ENCODE measurements around the gene FDCSP. TPM values are rescaled to one million over a fixed set of nuclear protein-coding genes. Genes with fewer than 3 reads are reported as not detected.
"Not testable (repeated sequence)": the region's sequence is repeated elsewhere in the genome, so short reads cannot be mapped to it uniquely, and the experiment has no call there.

Gene FDCSP
- total RNA-seq, 1 donor from 2014 or later = not detected

DNA sequence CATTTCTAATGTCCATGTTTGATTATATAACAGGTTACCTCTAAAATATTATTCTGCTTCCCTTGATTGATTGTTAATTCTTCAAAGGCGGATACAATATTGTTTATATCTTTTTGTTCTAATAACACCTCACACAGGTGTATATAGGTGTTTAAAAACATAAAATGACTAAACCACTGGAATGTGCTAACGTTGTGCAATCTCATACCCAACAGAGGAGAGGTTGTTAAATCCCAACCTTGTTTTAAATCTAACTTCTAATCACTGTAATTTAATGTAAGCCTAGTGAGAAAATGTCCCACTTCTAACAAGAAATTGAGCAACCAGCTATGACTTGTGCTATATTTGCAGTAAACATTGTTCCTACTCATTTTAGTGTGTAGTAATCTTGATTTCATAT, 29.1 kb upstream of the FDCSP start:
- H3K27ac Mint-ChIP-seq = no peak overlapping the region
- H3K36me3 Mint-ChIP-seq (ENCODE audit: low read depth) = no peaks in the 10 kb centered on the region
- no peak for DNase-seq (ENCODE audit: low spot score)
- intact Hi-C loops (cut with micrococcal nuclease) = no loop called here
- H3K4me3 Mint-ChIP-seq (ENCODE audit: low read depth) = no peak overlapping the region
- no peaks in the 10 kb centered on the region for H3K27me3 Mint-ChIP-seq (ENCODE audit: low read depth)
- no peaks in the 10 kb centered on the region for H3K4me1 Mint-ChIP-seq (ENCODE audit: low read depth)
- no peaks in the 10 kb centered on the region for H3K9me3 Mint-ChIP-seq

DNA sequence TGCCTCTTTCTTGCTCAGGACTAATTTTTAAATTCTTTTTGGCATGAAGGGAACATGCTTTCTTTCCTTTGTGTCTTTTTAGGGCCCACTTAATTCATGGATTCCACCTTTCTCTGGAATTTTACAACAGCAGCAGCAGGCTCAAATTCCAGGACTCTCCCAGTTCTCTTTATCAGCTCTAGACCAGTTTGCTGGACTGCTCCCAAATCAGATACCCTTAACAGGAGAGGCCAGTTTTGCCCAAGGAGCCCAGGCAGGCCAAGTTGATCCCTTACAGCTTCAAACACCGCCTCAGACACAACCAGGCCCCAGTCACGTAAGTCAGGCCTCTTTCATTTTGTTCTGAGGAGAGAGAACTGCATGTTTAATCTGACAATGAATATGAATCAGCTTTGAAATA, 28.1 kb upstream of the FDCSP start:
- Mint-ChIP-seq H3K9me3 (no peaks in the 10 kb centered on the region), H3K4me1 (ENCODE audit: low read depth) (no peaks in the 10 kb centered on the region), H3K36me3 (ENCODE audit: low read depth) (no peaks in the 10 kb centered on the region), H3K4me3 (ENCODE audit: low read depth) (no peak overlapping the region), H3K27ac (no peak overlapping the region), H3K27me3 (ENCODE audit: low read depth) (no peaks in the 10 kb centered on the region)
- no peak for DNase-seq (ENCODE audit: low spot score)
- intact Hi-C loops (cut with micrococcal nuclease) = no loop called here

DNA sequence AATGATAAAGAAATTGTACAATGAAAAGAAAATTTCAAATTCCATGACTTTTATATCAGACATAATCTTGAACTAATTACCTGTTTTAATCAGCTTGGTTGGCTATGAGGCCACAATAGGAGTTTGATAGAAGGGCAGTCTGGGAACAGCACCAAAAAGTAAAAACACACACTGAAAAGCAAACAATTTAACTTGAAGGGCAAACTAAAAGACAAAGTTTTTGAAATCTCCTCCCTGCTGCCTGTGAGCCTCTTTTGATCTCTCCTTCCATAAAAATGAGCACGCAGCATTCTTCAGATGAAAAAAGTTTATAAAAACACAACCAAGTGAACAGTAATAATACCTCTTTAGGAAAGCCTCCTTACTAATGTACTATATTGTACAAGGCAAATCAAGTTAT, 22.3 kb upstream of the FDCSP start:
- Mint-ChIP-seq H3K9me3 (no peaks in the 10 kb centered on the region), H3K4me1 (ENCODE audit: low read depth) (no peaks in the 10 kb centered on the region), H3K36me3 (ENCODE audit: low read depth) (no peaks in the 10 kb centered on the region), H3K27ac (no peak overlapping the region), H3K4me3 (ENCODE audit: low read depth) (no peak overlapping the region), H3K27me3 (ENCODE audit: low read depth) (no peaks in the 10 kb centered on the region)
- intact Hi-C loops (cut with micrococcal nuclease) = no loop called here
- DNase-seq (ENCODE audit: low spot score) = no peak

DNA sequence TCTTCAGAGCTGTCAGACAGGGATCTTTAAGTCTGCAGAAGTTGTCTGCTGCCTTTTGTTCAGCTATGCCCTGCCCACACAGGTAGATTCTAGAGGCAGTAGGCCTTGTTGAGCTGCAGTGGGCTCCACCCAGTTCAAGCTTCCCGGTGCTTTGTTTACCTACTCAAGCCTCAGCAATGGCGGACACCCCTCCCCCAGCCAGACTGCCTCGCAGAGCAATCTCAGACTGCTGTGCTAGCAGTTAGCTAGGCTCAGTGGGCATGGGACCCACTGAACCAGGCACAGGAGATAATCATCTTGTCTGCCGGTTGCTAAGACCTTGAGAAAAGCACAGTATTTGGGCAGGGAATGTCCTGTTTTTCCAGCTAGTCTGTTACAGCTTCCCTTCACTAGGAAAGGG, 13.2 kb upstream of the FDCSP start:
- H3K4me1 Mint-ChIP-seq (ENCODE audit: low read depth); H3K27me3 Mint-ChIP-seq (ENCODE audit: low read depth); H3K4me3 Mint-ChIP-seq (ENCODE audit: low read depth); intact Hi-C loops (cut with micrococcal nuclease); H3K27ac Mint-ChIP-seq; H3K36me3 Mint-ChIP-seq (ENCODE audit: low read depth); DNase-seq (ENCODE audit: low spot score); H3K9me3 Mint-ChIP-seq: not testable (repeated sequence)

DNA sequence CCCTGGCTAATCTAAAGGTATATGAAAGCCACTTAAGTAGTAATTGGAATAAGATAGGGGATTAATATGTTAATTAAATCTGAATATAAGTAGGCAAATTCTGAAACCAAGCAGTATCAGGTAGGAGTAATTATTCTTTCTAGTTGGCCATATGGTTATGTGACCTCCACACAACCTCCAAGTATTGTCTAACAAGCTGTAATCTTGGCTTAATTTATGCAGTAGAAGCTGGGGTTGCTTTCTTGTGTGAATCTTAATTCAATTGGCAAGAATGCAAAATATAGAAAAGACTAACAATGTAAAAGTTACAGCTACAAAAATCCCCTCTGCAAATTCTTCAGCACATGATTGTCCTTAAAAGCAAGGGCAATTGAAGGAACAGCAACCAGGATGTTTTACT, 9.8 kb upstream of the FDCSP start:
- H3K27me3 Mint-ChIP-seq (ENCODE audit: low read depth); H3K4me1 Mint-ChIP-seq (ENCODE audit: low read depth); H3K4me3 Mint-ChIP-seq (ENCODE audit: low read depth); H3K9me3 Mint-ChIP-seq; H3K36me3 Mint-ChIP-seq (ENCODE audit: low read depth); DNase-seq (ENCODE audit: low spot score); intact Hi-C loops (cut with micrococcal nuclease); H3K27ac Mint-ChIP-seq: not testable (repeated sequence)

DNA sequence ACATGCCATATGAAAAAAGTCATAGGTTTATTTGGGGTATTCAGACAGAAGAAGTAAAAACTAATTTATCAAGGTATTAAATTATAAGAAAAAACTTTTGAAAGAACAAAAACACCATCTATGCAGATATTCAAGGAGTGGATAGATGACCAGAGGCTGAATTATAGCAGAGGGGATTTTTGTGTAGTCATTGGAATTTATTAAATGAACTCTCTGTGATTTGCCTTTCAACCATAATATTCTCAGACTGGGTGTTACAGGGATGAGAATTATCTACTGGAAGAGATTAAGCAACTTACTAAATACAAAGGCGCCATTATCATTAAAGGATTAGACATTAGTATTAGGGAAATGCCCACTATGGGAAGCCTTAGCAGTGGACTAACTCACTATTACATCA, 9.4 kb upstream of the FDCSP start:
- DNase-seq (ENCODE audit: low spot score); H3K27ac Mint-ChIP-seq; H3K27me3 Mint-ChIP-seq (ENCODE audit: low read depth); intact Hi-C loops (cut with micrococcal nuclease); H3K36me3 Mint-ChIP-seq (ENCODE audit: low read depth); H3K4me1 Mint-ChIP-seq (ENCODE audit: low read depth); H3K4me3 Mint-ChIP-seq (ENCODE audit: low read depth); H3K9me3 Mint-ChIP-seq: not testable (repeated sequence)

DNA sequence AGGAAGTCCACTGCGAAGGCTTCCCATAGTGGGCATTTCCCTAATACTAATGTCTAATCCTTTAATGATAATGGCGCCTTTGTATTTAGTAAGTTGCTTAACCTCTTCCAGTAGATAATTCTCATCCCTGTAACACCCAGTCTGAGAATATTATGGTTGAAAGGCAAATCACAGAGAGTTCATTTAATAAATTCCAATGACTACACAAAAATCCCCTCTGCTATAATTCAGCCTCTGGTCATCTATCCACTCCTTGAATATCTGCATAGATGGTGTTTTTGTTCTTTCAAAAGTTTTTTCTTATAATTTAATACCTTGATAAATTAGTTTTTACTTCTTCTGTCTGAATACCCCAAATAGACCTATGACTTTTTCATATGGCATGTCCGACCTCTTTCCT, 4.5 kb upstream of the FDCSP start:
- H3K9me3 Mint-ChIP-seq; H3K27me3 Mint-ChIP-seq (ENCODE audit: low read depth); intact Hi-C loops (cut with micrococcal nuclease); H3K27ac Mint-ChIP-seq; H3K4me3 Mint-ChIP-seq (ENCODE audit: low read depth); DNase-seq (ENCODE audit: low spot score); H3K36me3 Mint-ChIP-seq (ENCODE audit: low read depth); H3K4me1 Mint-ChIP-seq (ENCODE audit: low read depth): not testable (repeated sequence)

DNA sequence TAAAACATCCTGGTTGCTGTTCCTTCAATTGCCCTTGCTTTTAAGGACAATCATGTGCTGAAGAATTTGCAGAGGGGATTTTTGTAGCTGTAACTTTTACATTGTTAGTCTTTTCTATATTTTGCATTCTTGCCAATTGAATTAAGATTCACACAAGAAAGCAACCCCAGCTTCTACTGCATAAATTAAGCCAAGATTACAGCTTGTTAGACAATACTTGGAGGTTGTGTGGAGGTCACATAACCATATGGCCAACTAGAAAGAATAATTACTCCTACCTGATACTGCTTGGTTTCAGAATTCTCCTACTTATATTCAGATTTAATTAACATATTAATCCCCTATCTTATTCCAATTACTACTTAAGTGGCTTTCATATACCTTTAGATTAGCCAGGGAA, 4.1 kb upstream of the FDCSP start:
- H3K36me3 Mint-ChIP-seq (ENCODE audit: low read depth); H3K4me1 Mint-ChIP-seq (ENCODE audit: low read depth); intact Hi-C loops (cut with micrococcal nuclease); H3K4me3 Mint-ChIP-seq (ENCODE audit: low read depth); H3K27me3 Mint-ChIP-seq (ENCODE audit: low read depth); H3K27ac Mint-ChIP-seq; H3K9me3 Mint-ChIP-seq; DNase-seq (ENCODE audit: low spot score): not testable (repeated sequence)

DNA sequence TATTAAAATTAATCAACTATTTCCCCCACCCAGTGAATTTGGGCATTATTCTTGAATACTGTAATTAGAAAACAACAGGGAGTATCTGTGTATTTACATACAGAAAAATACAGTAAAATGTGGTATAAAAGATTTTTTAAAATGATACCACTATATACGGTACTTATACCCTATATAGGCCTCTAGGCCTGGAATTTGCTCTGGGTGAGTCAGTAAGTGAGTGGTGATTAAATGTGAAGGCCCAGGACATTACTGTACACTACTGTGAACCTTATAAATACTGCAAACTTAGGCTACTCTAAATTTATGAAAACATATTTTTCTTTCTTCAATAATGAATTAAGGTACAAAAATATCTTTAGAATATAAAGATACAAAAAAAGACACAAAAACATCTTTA, 10.2 kb downstream of the FDCSP start:
- no peak overlapping the region for H3K27ac Mint-ChIP-seq
- no peak overlapping the region for H3K4me3 Mint-ChIP-seq (ENCODE audit: low read depth)
- H3K36me3 Mint-ChIP-seq (ENCODE audit: low read depth) = no peaks in the 10 kb centered on the region
- H3K9me3 Mint-ChIP-seq = no peaks in the 10 kb centered on the region
- DNase-seq (ENCODE audit: low spot score) = no peak
- H3K4me1 Mint-ChIP-seq (ENCODE audit: low read depth) = no peaks in the 10 kb centered on the region
- H3K27me3 Mint-ChIP-seq (ENCODE audit: low read depth) = no peaks in the 10 kb centered on the region
- intact Hi-C loops (cut with micrococcal nuclease) = no loop called here

DNA sequence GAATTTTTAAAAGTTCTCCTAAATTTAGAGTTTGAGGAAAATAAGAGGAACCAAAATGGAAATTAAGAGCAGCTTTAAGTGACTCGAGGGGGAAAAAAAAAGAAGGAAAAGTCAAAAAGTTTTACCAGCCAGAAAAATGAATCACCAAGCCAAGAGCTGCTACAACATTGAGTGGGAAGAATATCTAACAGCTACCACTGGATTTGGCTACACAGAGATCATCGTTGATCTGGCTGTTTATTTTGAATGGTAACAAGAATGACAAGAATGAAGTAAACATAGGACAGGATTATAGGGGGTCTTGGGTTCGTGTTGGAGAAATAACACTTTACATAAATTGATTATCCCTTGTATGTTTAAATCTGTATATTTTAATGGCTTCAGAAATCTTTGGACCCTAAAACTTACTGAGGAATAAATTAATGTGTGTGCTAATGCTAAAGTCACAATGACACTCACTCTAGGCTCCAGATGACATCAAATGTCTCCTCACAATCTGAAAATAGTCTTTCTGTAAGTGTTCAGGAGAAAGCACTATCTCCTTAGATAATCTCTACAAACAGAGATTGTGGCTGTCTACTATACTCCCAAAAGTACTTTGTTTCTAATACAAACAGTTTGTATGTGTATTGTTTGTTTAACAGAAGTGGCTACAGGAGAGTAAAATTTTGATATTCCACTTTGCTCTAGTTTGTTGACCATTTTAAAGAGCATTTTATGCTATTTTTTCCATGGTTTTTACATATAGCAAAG, 13.4 kb downstream of the FDCSP start:
- no peaks in the 10 kb centered on the region for H3K9me3 Mint-ChIP-seq
- no peak overlapping the region for H3K4me3 Mint-ChIP-seq (ENCODE audit: low read depth)
- no peak for DNase-seq (ENCODE audit: low spot score)
- H3K27ac Mint-ChIP-seq = no peak overlapping the region
- no peaks in the 10 kb centered on the region for H3K27me3 Mint-ChIP-seq (ENCODE audit: low read depth)
- H3K36me3 Mint-ChIP-seq (ENCODE audit: low read depth) = no peaks in the 10 kb centered on the region
- intact Hi-C loops (cut with micrococcal nuclease) = no loop called here
- no peaks in the 10 kb centered on the region for H3K4me1 Mint-ChIP-seq (ENCODE audit: low read depth)

DNA sequence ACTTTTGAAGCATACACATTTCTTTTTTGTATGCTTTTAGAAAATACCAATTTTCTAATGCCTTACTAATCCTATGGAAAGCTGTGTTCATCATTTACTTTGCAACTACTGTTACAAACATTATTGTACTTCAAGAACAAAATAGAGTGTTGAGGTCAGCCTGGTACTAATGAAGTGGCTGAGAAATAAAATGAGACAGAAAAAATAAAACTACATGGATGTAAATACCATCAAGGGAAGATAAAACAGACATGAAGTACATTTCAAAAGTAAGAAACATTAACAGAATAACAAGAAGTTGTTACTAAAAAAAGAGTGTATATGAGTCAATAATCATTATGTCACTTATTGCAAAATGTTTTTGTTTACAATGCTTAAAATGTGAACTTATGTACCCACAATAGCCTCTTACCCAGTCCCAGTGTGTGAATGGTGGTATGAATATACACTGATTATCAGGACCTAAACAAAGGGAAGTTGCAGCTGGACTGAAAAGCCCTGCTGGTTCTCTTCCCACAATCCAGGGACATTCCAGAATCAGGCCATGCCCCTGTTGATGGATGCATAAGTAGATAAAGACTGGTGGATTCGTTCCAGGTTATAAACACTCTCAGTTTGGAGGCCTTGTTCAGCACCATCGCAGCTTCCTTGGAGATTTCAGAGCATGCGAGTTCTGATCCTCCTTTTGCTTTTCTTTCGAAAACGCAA, 14.1 kb downstream of the FDCSP start:
- no peak for DNase-seq (ENCODE audit: low spot score)
- Mint-ChIP-seq H3K9me3 (no peaks in the 10 kb centered on the region), H3K36me3 (ENCODE audit: low read depth) (no peaks in the 10 kb centered on the region), H3K27ac (no peak overlapping the region), H3K4me3 (ENCODE audit: low read depth) (no peak overlapping the region), H3K27me3 (ENCODE audit: low read depth) (no peaks in the 10 kb centered on the region), H3K4me1 (ENCODE audit: low read depth) (no peaks in the 10 kb centered on the region)
- intact Hi-C loops (cut with micrococcal nuclease) = no loop called here

DNA sequence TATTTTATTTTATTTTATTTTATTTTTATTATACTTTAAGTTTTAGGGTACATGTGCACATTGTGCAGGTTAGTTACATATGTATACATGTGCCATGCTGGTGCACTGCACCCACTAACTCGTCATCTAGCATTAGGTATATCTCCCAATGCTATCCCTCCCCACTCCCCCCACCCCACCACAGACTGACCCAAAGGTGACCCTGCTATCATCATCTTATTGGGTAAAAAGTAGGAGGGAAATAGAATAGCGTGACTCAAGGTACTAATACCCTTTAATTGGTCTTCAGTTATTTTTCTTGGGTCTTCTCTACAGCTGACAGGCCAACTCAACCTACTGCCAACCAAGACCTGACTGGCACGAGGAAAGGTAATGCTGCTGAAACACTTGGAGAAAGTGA, 16.4 kb downstream of the FDCSP start, which contains the start of gene CSN3:
Gene CSN3, plus strand, starts transcription at position 301 of the 400 bp plus-strand sequence. CDS start 2,223 bp downstream, outside the sequence.
- H3K4me3 Mint-ChIP-seq (ENCODE audit: low read depth); H3K9me3 Mint-ChIP-seq; H3K36me3 Mint-ChIP-seq (ENCODE audit: low read depth); H3K4me1 Mint-ChIP-seq (ENCODE audit: low read depth); intact Hi-C loops (cut with micrococcal nuclease); H3K27ac Mint-ChIP-seq; DNase-seq (ENCODE audit: low spot score); H3K27me3 Mint-ChIP-seq (ENCODE audit: low read depth): not testable (repeated sequence)

DNA sequence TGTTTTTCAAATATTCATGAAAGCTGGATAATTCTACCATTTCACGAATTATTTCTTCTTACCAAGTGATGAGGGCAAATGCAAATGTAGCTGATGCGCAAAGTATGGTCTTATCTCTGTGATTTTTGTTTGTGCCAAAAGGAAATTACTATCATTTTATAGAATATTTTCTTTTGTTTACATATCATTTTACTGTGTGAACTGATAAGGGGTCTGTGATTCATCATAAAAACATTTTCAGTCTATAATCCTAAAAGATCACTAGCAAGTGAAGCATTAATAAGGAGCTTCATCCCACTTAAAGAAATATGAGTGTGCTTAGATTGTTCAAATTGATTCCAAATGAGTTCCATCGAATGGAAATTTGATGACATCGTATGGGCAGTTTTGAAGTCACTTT, 17.2 kb downstream of the FDCSP start:
- Mint-ChIP-seq H3K4me3 (ENCODE audit: low read depth) (no peak overlapping the region), H3K9me3 (no peaks in the 10 kb centered on the region), H3K4me1 (ENCODE audit: low read depth) (no peaks in the 10 kb centered on the region), H3K36me3 (ENCODE audit: low read depth) (no peaks in the 10 kb centered on the region), H3K27ac (no peak overlapping the region), H3K27me3 (ENCODE audit: low read depth) (no peaks in the 10 kb centered on the region)
- no peak for DNase-seq (ENCODE audit: low spot score)
- intact Hi-C loops (cut with micrococcal nuclease) = no loop called here

Data from activated T-helper 2 cell treated with anti-CD3 and anti-CD28 coated beads, Interferon-gamma antibody, Interleukin-2, Interleukin-4, amounts not matched to agents 10 μg/mL and 5 μg/mL and 100 μg/mL, durations not matched to agents 14 hours and 24 hours and 36 hours (primary cell).